Endothelial cell of umbilical vein (primary cell): ENCODE results near the gene SMIM3.

Experiments used
- EZH2 ChIP-seq: IDR thresholded peaks from 2 replicates; pipeline ENCODE4 v1.6.1; 2012; ENCODE audit warnings: borderline replicate concordance, low read depth, mild to moderate bottlenecking, moderate library complexity, low read length, inconsistent platforms; ENCODE audit not compliant: severe bottlenecking
- FOS ChIP-seq: IDR thresholded peaks from 2 replicates; pipeline ENCODE4 v1.6.1; 2011; ENCODE audit warnings: mild to moderate bottlenecking, low read length, moderate library complexity, borderline replicate concordance; ENCODE audit not compliant: insufficient read depth
- GATA2 ChIP-seq: IDR thresholded peaks from 2 replicates; pipeline ENCODE4 v1.7.0; 2011; ENCODE audit warnings: low read depth, mild to moderate bottlenecking, moderate library complexity, mixed read lengths, low read length; ENCODE audit not compliant: insufficient read length, insufficient read depth
- JUN ChIP-seq: IDR thresholded peaks from 2 replicates; pipeline ENCODE4 v1.6.1; 2011; ENCODE audit warnings: borderline replicate concordance, low read depth; ENCODE audit not compliant: insufficient read length, insufficient read depth
- MYC ChIP-seq: IDR thresholded peaks from one replicate; pipeline ENCODE4 v1.6.1; 2011; ENCODE audit warnings: mild to moderate bottlenecking, low read depth, low read length
- POLR2A ChIP-seq: IDR thresholded peaks from 2 replicates; pipeline ENCODE4 v1.6.1; 2012; ENCODE audit warnings: low read depth, mild to moderate bottlenecking, control low read depth, low read length
- POLR2AphosphoS5 ChIP-seq: IDR thresholded peaks from 2 replicates; pipeline ENCODE4 v1.6.1; 2012; ENCODE audit warnings: low read depth, mild to moderate bottlenecking, control low read depth, low read length, moderate library complexity; ENCODE audit not compliant: insufficient read depth
- TF ChIP-seq, protein P1 (sequence below), 2 donors: IDR thresholded peaks; 1 replicate in 1 of 2; 2 replicates in 1 of 2; pipeline ENCODE4 v1.5.1; 2011; ENCODE audit warnings: low read length in 2 of 2, mild to moderate bottlenecking in 2 of 2, moderate library complexity in 2 of 2, control low read depth in 1 of 2, inconsistent platforms in 1 of 2, low read depth in 1 of 2; ENCODE audit not compliant: insufficient read depth in 1 of 2; ENCODE audit errors: extremely low read depth in 1 of 2
- TF ChIP-seq, protein P2 (sequence below): IDR thresholded peaks from 2 replicates; pipeline ENCODE4 v1.6.1; 2011; ENCODE audit not compliant: insufficient read depth, insufficient read length

GRCh38 chr5:150729859-150730258 is 48.7 kb upstream of the SMIM3 start:
- no peak for TF ChIP-seq POLR2AphosphoS5
- no peak for TF ChIP-seq POLR2A
- TF ChIP-seq, protein P1, sequence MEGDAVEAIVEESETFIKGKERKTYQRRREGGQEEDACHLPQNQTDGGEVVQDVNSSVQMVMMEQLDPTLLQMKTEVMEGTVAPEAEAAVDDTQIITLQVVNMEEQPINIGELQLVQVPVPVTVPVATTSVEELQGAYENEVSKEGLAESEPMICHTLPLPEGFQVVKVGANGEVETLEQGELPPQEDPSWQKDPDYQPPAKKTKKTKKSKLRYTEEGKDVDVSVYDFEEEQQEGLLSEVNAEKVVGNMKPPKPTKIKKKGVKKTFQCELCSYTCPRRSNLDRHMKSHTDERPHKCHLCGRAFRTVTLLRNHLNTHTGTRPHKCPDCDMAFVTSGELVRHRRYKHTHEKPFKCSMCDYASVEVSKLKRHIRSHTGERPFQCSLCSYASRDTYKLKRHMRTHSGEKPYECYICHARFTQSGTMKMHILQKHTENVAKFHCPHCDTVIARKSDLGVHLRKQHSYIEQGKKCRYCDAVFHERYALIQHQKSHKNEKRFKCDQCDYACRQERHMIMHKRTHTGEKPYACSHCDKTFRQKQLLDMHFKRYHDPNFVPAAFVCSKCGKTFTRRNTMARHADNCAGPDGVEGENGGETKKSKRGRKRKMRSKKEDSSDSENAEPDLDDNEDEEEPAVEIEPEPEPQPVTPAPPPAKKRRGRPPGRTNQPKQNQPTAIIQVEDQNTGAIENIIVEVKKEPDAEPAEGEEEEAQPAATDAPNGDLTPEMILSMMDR (IDR thresholded peaks at IDR 0.05; ENCODE audit: extremely low read depth in 1 of 2, insufficient read depth in 1 of 2, low read depth in 1 of 2, low read length in 2 of 2): no peak
- TF ChIP-seq EZH2: no peak
- TF ChIP-seq, protein P2, sequence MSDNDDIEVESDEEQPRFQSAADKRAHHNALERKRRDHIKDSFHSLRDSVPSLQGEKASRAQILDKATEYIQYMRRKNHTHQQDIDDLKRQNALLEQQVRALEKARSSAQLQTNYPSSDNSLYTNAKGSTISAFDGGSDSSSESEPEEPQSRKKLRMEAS: no peak
- TF ChIP-seq JUN: no peak
- no peak for TF ChIP-seq GATA2
- no peak for TF ChIP-seq MYC
- TF ChIP-seq FOS: no peak
